Measurements from ENCODE around the gene HBP1.

- no peak for TF ChIP-seq POLR2A (IDR thresholded peaks at IDR 0.05)
- no peak for TF ChIP-seq CTCF (IDR thresholded peaks at IDR 0.05)
Observed at GRCh38 chr7:107172276-107173032, 3.7 kb downstream of the HBP1 start.

All from thyroid gland (tissue), 4 donors.